ENCODE data around the gene EBF3. TPM values are rescaled to one million over a fixed set of nuclear protein-coding genes. Genes with fewer than 3 reads are reported as not detected.

EBF3 gene
- polyA plus RNA-seq, 1 experiment, result 0.32 TPM

DNA sequence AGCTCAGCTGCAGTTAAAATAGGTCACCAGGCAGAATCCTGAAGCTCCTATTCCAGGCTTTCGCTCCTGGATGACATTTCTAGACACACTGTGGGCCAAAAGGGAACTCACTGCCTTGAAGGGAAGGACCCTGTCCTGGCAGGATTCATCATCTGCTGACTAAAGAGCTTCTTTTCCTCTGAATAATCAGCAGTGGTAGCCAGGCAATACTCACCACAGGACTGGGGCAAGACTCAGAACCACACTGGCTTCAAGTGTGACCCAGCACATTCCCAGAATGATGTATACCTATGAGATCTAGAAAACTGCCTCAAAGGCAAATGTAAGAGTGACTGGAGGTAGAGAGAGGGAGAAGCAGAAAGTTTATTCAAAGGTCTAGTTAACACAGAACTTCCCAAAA lies 29.5 kb upstream of the EBF3 start:
- TF ChIP-seq CTCF (IDR thresholded peaks at IDR 0.05; ENCODE audit: insufficient read depth, low read depth, low read length), result no peak
- CTCF ChIA-PET, result interaction anchor here (1.0 kb wide), 1 partner anchor 22 kb away, joined by 5 read pairs; no protein-coding TSS in a partner anchor
- Histone ChIP-seq H3K36me3 (ENCODE audit: control insufficient read depth, insufficient read depth, low read length) (no peaks in the 10 kb centered on the region), H3K4me3 (ENCODE audit: low read depth, low read length) (no peak overlapping the region), H3K27me3 (ENCODE audit: control insufficient read depth, insufficient read depth, low read length) (no peaks in the 10 kb centered on the region)
- POLR2A ChIA-PET, result no interaction called here
- DNase-seq (ENCODE audit: low read depth), result peak; percentile 45

DNA sequence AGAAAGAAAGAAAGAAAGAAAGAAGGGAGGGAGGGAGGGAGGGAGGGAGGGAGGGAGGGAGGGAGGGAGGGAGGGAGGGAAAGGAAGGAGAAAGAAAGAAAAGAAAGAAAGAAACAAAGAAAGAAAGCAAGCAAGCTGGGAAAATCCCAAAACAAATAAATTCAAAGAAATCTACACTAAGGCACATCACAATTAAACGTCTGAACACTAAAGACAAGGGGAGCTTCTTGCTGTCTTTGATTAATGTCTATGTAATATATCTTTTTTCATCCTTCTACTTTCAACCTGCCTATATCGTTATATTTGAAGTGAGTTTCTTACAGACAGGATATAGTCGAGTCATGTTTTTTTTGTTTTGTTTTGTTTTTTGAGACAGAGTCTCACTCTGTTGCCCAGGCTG lies 28.3 kb upstream of the EBF3 start:
- no peak for DNase-seq (ENCODE audit: low read depth)
- H3K27me3 ChIP-seq (ENCODE audit: control insufficient read depth, insufficient read depth, low read length), result no peaks in the 10 kb centered on the region
- TF ChIP-seq CTCF (IDR thresholded peaks at IDR 0.05; ENCODE audit: insufficient read depth, low read depth, low read length), result no peak
- H3K4me3 ChIP-seq (ENCODE audit: low read depth, low read length), result no peak overlapping the region
- ChIA-PET CTCF (no interaction called here), POLR2A (no interaction called here)
- H3K36me3 ChIP-seq (ENCODE audit: control insufficient read depth, insufficient read depth, low read length), result no peaks in the 10 kb centered on the region

DNA sequence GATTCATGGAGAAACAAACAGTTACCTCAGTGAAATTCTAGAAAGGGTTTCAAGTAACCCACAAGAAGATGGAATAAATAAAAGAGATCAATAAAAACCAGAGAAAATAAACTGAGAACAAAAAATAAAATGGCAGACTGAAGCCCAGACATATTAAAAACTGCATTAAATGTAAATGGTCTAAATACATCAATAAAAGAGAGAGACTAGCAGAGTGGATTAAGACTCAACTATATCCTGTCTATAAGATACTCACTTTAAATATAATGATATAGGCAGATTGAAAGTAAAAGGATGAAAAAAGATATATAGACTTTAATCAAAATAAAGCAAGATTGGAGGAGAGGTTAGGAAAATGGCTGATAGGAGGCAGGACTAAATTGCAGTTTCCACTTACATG lies 18.8 kb upstream of the EBF3 start:
- DNase-seq (ENCODE audit: low read depth), result no peak
- Histone ChIP-seq H3K27me3 (ENCODE audit: control insufficient read depth, insufficient read depth, low read length) (peaks cover 2% of the 10 kb centered on the region), H3K36me3 (ENCODE audit: control insufficient read depth, insufficient read depth, low read length) (no peaks in the 10 kb centered on the region), H3K4me3 (ENCODE audit: low read depth, low read length) (no peak overlapping the region)
- ChIA-PET CTCF (no interaction called here), POLR2A (no interaction called here)
- no peak for TF ChIP-seq CTCF (IDR thresholded peaks at IDR 0.05; ENCODE audit: insufficient read depth, low read depth, low read length)

GRCh38 chr10:129978980-129979379 lies 14.9 kb upstream of the EBF3 start:
- TF ChIP-seq CTCF (IDR thresholded peaks at IDR 0.05; ENCODE audit: insufficient read depth, low read depth, low read length), result no peak
- no peak for DNase-seq (ENCODE audit: low read depth)
- ChIA-PET CTCF (no interaction called here), POLR2A (no interaction called here)
- no peak overlapping the region for H3K4me3 ChIP-seq (ENCODE audit: low read depth, low read length)
- no peaks in the 10 kb centered on the region for H3K36me3 ChIP-seq (ENCODE audit: control insufficient read depth, insufficient read depth, low read length)
- peaks cover 5% of the 10 kb centered on the region for H3K27me3 ChIP-seq (ENCODE audit: control insufficient read depth, insufficient read depth, low read length)

GRCh38 chr10:129978322-129978721 lies 14.2 kb upstream of the EBF3 start:
- POLR2A ChIA-PET, result no interaction called here
- no peaks in the 10 kb centered on the region for H3K36me3 ChIP-seq (ENCODE audit: control insufficient read depth, insufficient read depth, low read length)
- TF ChIP-seq CTCF (IDR thresholded peaks at IDR 0.05; ENCODE audit: insufficient read depth, low read depth, low read length), result no peak
- no peak for DNase-seq (ENCODE audit: low read depth)
- CTCF ChIA-PET, result interaction anchor here (0.5 to 1.0 kb wide), 2 partner anchors 131 to 947 kb away, joined by 3 to 6 read pairs; no protein-coding TSS in a partner anchor
- peaks cover 7% of the 10 kb centered on the region for H3K27me3 ChIP-seq (ENCODE audit: control insufficient read depth, insufficient read depth, low read length)
- H3K4me3 ChIP-seq (ENCODE audit: low read depth, low read length), result no peak overlapping the region
